Bronchial smooth muscle cell (primary cell): ENCODE data around the gene ANO4. TPM values are rescaled to one million over a fixed set of nuclear protein-coding genes. Genes with fewer than 3 reads are reported as not detected.

Experiments
- total RNA-seq: library from RNA; depleted of rRNA; stranded (reverse); fragments of >200 nt; gene quantifications from 2 replicates; pipeline ENCODE4 v1.2.1, GENCODE V29; 2014

ANO4 gene
- total RNA-seq = 0.32 and 0.94 TPM in 2 replicates

GRCh38 chr12:100794441-100795173 lies at the start of gene ANO4:
TSS of gene ANO4 (plus strand) at chr12:100794776. CDS start at chr12:100901786, 107,010 bp downstream.

Other genes starting within 250 kb of the ANO4 start
- 12.8 and 12.9 TPM in 2 replicates for gene GAS2L3, start 221.1 kb upstream of the ANO4 start, total RNA-seq